ENCODE data around the gene TRAPPC14. TPM values are rescaled to one million over a fixed set of nuclear protein-coding genes. Genes with fewer than 3 reads are reported as not detected.
A peak's percentile ranks its signal among the peaks of the same experiment; 100 is the strongest.

Gene TRAPPC14
- total and polyA plus RNA-seq, 8 donors, result 10.7 to 33.3 (median 20.3) TPM

DNA sequence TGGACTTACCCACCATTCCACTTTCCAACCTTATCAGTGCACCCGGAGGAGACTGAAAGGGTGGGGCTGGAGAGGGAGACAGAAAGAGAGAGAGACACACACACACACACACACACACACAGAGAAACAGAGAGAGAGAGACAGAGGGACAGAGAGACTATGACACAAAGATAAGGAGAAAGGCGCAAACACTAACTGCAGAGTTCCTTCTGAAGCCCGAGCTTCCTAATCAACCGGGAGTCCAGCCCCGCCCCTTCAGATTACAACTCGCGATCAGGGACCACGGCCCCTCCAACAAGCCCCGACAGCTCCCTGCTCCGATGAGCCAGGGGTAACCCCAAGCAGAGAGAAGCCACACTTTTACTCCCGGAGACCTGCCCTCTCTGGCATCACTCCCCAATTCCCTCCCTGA, 9.4 kb upstream of the TRAPPC14 start:
- H3K4me3 ChIP-seq, result peak overlapping the region; percentile 39 to 53 (median 47)
- DNase-seq, result peak in 1 of 2 donors; percentile 62
- H3K27me3 ChIP-seq, result peaks cover 9 to 74% (median 19%) of the 10 kb centered on the region in 3 donors
- H3K27ac ChIP-seq, result peak overlapping the region in 4 of 5 donors; percentile 9 to 67 (median 66)
- TF ChIP-seq POLR2A (IDR thresholded peaks at IDR 0.05), result no peak
- TF ChIP-seq, protein P1, sequence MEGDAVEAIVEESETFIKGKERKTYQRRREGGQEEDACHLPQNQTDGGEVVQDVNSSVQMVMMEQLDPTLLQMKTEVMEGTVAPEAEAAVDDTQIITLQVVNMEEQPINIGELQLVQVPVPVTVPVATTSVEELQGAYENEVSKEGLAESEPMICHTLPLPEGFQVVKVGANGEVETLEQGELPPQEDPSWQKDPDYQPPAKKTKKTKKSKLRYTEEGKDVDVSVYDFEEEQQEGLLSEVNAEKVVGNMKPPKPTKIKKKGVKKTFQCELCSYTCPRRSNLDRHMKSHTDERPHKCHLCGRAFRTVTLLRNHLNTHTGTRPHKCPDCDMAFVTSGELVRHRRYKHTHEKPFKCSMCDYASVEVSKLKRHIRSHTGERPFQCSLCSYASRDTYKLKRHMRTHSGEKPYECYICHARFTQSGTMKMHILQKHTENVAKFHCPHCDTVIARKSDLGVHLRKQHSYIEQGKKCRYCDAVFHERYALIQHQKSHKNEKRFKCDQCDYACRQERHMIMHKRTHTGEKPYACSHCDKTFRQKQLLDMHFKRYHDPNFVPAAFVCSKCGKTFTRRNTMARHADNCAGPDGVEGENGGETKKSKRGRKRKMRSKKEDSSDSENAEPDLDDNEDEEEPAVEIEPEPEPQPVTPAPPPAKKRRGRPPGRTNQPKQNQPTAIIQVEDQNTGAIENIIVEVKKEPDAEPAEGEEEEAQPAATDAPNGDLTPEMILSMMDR (IDR thresholded peaks at IDR 0.05), result no peak
- no peak for TF ChIP-seq POLR2AphosphoS5 (IDR thresholded peaks at IDR 0.05)
- TF ChIP-seq EP300 (IDR thresholded peaks at IDR 0.05), result no peak
- H3K4me1 ChIP-seq, result peaks cover 26 to 45% (median 33%) of the 10 kb centered on the region in 4 donors
- no peaks in the 10 kb centered on the region for H3K36me3 ChIP-seq
- WGBS, 5 donors, result 1 to 9% (median 5%) methylated on average over 11 of the region's 11 CpGs
- no peaks in the 10 kb centered on the region for H3K9me3 ChIP-seq
- intact Hi-C loops (cut with DNase I; ENCODE audit: low total_unique reads), result no loop called here

DNA sequence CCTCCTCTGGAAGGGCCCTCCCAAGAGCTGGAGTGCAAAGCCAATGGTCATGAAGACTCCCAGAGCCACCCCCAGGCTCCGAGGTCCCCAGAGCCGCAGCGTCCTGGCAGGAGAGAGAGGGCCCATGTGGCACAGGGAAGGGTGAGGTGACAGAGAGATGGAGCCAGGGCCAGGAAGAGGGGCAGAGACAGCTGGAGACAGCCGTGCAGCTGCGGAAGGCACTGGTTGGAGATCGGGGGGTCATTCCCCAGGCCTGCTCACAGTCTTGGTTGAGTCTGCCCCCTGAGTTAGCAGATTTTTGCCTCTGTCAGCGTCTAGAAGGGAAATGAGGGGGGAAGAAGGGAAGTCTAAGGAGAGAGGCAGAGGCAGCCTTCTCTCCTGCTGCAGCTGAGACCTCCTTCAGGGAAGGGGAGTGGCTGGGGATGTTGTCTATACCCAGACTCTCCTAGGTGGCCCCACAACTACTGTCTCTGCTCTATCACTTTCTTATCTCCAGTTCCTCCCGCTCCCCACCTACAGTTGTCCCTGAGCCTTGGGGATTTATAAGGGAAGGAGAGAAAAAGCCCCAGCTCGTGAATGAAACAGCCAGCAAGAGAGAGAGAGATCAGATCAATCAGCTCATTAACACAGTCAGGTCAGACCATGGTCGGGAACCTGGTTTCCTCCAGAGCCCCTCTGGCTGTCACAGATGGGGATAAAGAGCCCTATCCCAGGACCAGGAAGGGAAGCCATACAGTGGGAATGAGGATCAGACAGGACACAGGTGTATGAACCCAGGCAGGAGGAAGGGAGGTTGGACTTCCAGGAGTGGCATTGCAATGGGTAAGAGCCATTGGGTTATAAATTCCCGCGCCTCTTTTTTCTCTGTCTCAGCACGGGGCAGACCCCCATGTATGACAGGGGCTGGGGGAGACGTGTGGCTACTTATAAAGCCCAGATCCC, 8.7 kb upstream of the TRAPPC14 start:
- Histone ChIP-seq H3K27ac (no peak overlapping the region), H3K4me1 (peaks cover 26 to 45% (median 33%) of the 10 kb centered on the region in 4 donors), H3K36me3 (no peaks in the 10 kb centered on the region), H3K27me3 (peaks cover 9 to 69% (median 19%) of the 10 kb centered on the region in 3 donors), H3K9me3 (no peaks in the 10 kb centered on the region), H3K4me3 (peak overlapping the region in 3 of 4 donors; percentile 45 to 53 (median 49))
- 43 to 55% (median 48%) methylated on average over 12 to 14 of the region's 14 CpGs for WGBS, 5 donors
- DNase-seq, result no peak
- intact Hi-C loops (cut with DNase I; ENCODE audit: low total_unique reads), result no loop called here
- TF ChIP-seq POLR2AphosphoS5 (IDR thresholded peaks at IDR 0.05), result no peak
- TF ChIP-seq EP300 (IDR thresholded peaks at IDR 0.05), result no peak
- TF ChIP-seq POLR2A (IDR thresholded peaks at IDR 0.05), result no peak
- TF ChIP-seq, protein P1 (IDR thresholded peaks at IDR 0.05), result no peak

DNA sequence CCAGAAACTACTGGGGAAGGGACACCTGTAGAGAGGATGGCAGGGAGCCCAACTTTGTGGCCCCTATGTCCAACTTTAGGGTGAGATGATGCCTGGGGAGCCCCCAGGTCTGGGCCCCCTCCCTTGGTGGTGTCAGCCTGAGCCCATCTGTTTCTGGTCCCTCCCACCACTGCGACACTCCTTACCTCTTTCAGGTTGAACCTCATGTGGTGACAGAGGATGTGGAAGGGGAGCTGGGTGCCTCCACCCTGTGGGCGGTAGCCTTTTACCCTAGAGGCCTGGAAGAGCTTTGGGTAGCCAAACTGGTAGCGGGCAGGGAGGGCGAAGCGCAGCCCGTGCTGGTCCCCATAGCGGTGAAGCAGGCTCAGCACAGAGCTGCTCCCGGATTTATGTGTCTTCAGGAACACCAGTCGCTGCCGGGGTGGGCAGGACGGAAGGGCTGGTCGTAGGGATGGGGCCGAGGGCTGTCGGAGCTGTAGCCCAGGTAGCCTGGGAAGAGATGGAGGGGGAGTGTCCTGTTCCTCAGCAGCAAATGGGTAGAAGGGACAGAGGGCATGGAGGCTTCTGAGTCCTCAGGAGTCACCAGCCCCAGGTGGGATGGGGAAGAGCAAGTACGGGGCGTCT, 7.9 kb upstream of the TRAPPC14 start:
- no peaks in the 10 kb centered on the region for H3K9me3 ChIP-seq
- no peak overlapping the region for H3K4me3 ChIP-seq
- peaks cover 22 to 38% (median 26%) of the 10 kb centered on the region in 4 donors for H3K4me1 ChIP-seq
- intact Hi-C loops (cut with DNase I; ENCODE audit: low total_unique reads), result no loop called here
- H3K27me3 ChIP-seq, result peaks cover 3 to 61% (median 14%) of the 10 kb centered on the region in 3 donors
- H3K27ac ChIP-seq, result no peak overlapping the region
- no peak for DNase-seq
- WGBS, 5 donors, result 68 to 83% (median 76%) methylated on average over 16 of the region's 16 CpGs
- TF ChIP-seq POLR2A (IDR thresholded peaks at IDR 0.05) (no peak), POLR2AphosphoS5 (IDR thresholded peaks at IDR 0.05) (no peak), EP300 (IDR thresholded peaks at IDR 0.05) (no peak)
- TF ChIP-seq, protein P1 (IDR thresholded peaks at IDR 0.05), result no peak
- no peaks in the 10 kb centered on the region for H3K36me3 ChIP-seq

DNA sequence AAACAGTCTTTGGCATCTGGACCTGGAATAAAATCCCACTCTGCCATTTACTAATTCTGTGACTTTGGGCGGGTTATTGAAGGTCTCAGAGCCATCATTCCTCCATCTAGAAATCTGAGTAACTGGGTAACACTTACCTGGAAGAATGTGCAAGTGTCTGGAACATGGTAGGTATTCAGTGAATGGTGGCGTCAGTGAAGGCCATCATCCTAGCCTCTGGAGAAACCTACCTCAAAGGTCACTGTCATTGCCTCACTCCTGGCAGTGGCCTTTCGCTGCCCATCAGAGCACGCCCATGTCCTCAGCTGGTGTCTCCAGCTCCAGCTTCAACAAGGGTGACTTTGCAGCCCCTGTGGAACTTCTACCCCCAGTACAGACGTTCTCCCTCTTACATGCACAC, 5.3 kb upstream of the TRAPPC14 start:
- H3K4me1 ChIP-seq, result peaks cover 13 to 28% (median 21%) of the 10 kb centered on the region in 4 donors
- no peak overlapping the region for H3K27ac ChIP-seq
- H3K36me3 ChIP-seq, result no peaks in the 10 kb centered on the region
- H3K27me3 ChIP-seq, result peaks cover 0 to 35% (median 0%) of the 10 kb centered on the region in 3 donors
- H3K4me3 ChIP-seq, result no peak overlapping the region
- DNase-seq, result no peak
- 89 to 98% (median 93%) methylated on average over 5 of the region's 5 CpGs for WGBS, 5 donors
- intact Hi-C loops (cut with DNase I; ENCODE audit: low total_unique reads), result no loop called here
- TF ChIP-seq POLR2A (IDR thresholded peaks at IDR 0.05) (no peak), EP300 (IDR thresholded peaks at IDR 0.05) (no peak)
- no peaks in the 10 kb centered on the region for H3K9me3 ChIP-seq

Data from stomach (tissue), 9 donors.